C4-2B (cell line): ENCODE data around the gene MYO7B.

ENCODE experiments used
- CTCF ChIP-seq: fragments of 450-650 bp; conservative IDR thresholded peaks from 2 replicates; pipeline ENCODE4 v1.5.1; 2017; ENCODE audit warnings: mild to moderate bottlenecking
- ZFX ChIP-seq: fragments of 450-650 bp; IDR thresholded peaks from 2 replicates; pipeline ENCODE4 v1.6.1; 2017

- no peak for TF ChIP-seq CTCF
- no peak for TF ChIP-seq ZFX
Observed at GRCh38 chr2:127581516-127582490, 46.3 kb downstream of the MYO7B start.
